C1 segment of cervical spinal cord (tissue), 14 donors: ENCODE measurements around the gene CDH4.
A peak's percentile ranks its signal among the peaks of the same experiment; 100 is the strongest.

Experiments
- DNase-seq, 14 donors: peaks; one replicate each; lab custom pipeline; 2025; lab: John Stamatoyannopoulos, UW

Gene CDH4

DNA sequence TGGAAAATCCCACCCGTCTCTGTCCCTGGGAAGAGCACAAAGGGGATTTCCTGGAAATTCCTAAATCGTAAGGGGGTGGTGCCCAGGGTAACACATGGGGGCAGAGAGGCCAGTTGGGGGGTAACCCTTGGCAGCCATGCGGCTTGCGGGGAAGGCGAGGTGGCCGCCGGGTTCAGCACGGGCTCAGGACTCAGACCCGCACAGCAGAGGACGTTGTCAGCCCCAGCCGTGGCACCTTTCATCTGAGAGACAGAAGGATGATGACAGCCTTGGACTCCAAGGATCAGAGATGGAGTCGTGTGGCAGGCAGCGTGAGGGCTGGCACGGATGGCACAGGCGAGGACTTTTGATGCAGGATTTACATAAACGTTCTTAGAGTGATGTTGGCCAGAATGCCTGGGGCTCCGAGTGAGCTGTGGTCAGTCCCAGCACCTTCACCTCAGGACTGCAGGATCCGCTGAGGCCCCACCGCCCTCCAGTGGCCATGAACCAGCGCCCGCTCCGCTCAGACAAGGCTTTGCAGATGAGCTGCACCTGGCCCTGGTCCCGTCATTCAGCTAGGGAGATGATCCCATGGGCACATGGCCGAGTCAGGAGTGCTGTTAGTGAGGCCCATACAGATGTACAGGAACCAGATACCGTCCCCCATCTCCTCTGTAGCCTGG lies 623.3 kb downstream of the CDH4 start:
- peak in 6 of 14 donors; percentile 10 to 68 (median 32) for DNase-seq

- DNase-seq = no peak
Measured at GRCh38 chr20:61875996-61876395, 623.9 kb downstream of the CDH4 start.

DNA sequence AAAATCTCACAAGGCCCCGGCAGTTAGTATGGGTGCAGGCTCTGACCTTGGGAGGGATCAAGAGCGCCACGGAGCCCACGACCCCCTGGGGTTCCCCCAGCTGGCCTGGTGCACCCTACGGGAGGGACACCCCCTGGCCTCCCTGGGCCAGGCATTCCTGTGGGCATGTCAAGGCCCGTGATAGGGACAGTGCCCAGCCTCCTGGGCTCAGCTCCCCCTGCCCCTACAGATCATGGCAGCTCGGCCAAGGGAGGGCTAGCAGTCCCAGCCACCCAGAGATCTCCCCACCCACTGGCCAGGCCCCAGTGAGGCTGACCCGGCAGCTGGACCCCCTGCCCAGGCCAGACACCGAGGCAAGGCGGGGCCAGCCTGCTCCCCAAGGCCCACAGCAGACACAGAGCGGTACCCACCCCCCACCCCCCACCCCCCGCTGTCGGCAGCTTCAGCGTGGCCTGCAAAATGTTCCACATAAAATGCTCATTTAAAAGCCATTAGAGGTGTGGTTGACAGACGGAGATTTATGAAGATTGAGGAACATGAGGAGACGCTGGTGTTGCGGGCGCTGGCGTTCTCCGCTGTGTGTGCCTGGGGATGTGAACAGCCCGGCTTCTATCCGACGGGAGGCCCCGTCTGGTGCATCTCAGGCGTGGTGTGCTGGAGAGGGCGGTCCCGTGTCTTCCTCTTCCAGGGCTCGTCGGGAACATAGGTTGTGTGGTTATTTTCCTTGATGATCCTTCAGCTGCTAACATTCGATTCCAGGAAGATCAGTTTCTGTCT lies 625.1 kb downstream of the CDH4 start:
- no peak for DNase-seq

- no peak for DNase-seq
Measured at GRCh38 chr20:61877776-61878477, 625.9 kb downstream of the CDH4 start.

DNA sequence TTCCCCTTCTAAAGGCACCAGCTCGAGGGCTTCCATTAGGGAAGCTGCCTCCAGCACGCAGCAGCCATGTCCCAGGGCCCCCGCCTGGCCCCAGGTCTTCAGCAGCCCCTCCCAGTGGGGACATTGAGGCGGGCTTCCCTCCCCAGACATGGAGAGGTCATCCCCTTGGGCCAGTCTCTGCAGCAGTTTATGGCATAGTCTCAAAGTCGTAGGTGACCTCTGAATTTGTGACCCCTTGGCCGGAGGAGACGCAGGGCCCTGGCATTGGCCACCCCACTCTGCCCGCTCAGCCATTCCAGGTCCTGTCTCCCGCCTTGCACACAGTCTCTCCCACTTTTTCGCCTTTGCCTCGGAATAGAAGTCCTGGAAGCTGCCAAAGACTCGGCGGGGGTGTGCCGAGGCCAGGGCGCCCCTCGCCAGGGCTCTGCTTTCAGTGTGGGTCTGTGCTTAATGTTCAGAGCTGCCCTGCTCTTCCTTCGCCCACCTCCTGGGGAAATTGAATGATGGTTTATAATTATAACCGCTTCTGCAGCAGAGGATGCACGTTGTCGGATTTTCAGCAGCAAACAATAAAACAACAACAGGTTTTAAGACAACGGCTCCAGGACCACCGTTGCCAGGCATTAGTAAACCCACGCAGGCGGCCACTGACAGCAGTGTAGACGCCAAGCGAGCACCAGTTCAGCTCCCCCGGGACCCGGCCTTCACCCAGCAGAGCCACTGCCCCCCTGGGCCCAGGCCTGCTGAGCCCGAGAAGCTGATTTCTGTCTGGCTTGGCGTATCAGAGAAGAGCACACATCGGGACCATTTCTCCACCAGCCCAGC lies 626.6 kb downstream of the CDH4 start:
- DNase-seq = no peak

GRCh38 chr20:61879303-61879620 lies 627.2 kb downstream of the CDH4 start:
- DNase-seq = no peak

GRCh38 chr20:61879694-61880093 lies 627.6 kb downstream of the CDH4 start:
- no peak for DNase-seq

DNA sequence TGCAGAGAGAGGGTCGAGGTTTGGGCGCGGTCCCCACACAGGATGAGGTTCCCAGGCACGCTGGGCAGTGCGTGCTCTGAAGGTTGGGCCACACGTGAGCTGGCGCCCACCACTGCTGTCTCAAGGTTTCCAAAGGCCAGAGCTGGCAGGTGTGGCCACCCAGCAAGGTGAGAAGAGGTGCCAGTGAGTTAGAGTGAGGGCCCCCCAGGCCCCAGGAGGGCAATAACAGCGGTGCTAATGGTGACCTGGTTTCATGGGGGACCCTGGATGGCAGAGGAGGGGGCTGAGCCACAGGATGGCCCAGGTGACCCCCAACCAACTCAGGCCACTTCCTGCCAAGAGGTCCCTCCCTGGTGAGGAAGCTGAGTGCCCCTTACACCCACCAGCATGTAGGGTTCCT lies 628.6 kb downstream of the CDH4 start:
- DNase-seq = no peak

GRCh38 chr20:61881416-61881815 lies 629.4 kb downstream of the CDH4 start:
- DNase-seq = no peak

GRCh38 chr20:61881861-61882260 lies 629.8 kb downstream of the CDH4 start:
- DNase-seq = no peak

DNA sequence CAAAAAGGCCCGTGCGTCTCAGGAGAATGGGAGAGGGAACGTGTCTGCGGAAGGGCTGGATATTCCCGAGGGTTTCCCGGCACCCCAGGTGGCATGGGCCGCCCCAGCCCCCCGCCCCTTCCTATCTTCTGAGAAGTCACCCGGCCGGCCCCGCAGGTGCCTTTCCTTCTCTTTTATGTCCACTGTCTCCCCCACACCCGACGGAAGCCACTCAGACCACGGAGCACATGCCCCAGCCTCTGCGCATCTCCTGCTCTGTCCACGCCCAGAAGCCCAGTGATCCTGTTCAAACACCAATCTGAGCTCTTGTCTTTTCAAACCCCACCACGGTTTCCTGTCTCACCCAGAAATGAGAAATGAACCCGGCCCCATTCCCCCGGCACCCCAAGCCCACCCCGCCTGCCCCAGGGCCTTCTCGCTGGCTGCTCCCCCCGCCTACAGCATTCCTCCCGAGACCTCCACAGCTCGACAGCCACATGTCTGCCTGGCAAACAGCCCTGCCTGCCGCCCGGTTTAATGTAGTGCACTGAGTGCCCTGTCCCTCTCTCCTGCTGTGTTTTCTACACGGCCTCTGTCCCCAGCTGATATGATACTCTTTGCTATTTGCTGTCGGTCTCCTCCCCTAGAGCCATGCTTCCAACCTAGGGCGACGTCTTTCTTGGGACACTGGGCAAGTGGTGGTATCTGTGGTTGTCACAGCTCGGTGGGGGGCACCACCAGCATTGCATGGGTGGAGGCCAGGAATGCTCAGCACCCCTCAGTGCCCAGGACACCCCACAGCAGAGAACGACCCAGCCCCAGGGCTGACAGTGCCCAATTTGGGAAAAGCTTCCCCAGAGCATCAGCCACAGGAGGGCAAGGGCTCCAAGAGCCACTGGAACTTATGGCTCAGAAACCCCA lies 630.9 kb downstream of the CDH4 start:
- DNase-seq = no peak

GRCh38 chr20:61883857-61884393 lies 631.9 kb downstream of the CDH4 start:
- DNase-seq = no peak

GRCh38 chr20:61884571-61885389 lies 632.7 kb downstream of the CDH4 start:
- DNase-seq = no peak

- no peak for DNase-seq
Measured at GRCh38 chr20:61885759-61886715, 634.0 kb downstream of the CDH4 start.

DNA sequence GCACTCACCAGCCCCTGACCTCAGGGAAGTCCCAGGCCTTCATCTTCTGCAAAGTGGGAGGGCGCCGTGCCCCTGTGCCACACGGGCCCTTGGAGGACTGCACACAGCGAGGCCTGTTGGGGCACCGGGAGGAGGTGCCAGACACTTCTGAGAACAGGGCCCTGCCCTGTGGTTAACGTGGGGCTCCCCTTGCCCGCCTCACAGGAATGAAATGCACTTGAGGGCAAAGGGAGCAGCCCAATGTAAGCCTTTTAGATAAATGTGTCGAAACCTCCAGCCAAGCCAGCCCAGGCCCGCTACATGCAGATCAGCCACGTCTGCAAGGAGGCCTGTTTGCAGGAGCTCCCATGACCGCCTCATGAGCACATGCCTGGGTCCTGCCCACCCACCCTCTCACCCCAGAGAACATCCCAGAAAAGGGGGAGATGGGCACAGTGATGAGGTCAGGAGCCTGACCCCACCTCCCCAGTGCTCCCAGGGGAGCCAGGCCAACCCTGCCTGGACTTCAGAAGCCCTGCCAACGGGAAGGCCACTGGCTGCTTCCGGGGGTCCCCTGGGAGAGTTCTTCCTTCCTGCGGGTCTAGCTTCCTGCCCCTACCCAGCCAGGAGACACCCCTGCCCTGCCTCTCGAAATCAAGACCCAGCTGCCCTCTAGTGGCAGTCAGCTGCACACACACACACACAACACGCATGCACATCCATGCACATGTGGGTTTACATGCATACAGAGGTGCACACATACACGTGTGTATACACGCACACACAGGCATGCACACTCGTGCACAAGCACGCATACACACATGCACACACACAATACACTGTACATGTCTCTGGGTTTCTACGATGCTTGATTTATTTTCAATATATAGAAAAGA lies 634.9 kb downstream of the CDH4 start:
- DNase-seq = peak in 5 of 14 donors; percentile 0 to 16 (median 5)

GRCh38 chr20:61887596-61888093 lies 635.6 kb downstream of the CDH4 start:
- DNase-seq = no peak
